NOMO-1 treated with dmso at 0.1 percent for 144 hours (cell line): ENCODE data around the gene PLEKHG4.

Experiments used
- DNase-seq: peaks from one replicate; lab custom pipeline; 2025; ENCODE audit not compliant: unreplicated experiment; lab: John Stamatoyannopoulos, UW

The PLEKHG4 gene

GRCh38 chr16:67286441-67287235, 7.3 kb downstream of the PLEKHG4 start:
- no peak for DNase-seq

GRCh38 chr16:67287960-67288359, 8.6 kb downstream of the PLEKHG4 start:
- no peak for DNase-seq

DNA sequence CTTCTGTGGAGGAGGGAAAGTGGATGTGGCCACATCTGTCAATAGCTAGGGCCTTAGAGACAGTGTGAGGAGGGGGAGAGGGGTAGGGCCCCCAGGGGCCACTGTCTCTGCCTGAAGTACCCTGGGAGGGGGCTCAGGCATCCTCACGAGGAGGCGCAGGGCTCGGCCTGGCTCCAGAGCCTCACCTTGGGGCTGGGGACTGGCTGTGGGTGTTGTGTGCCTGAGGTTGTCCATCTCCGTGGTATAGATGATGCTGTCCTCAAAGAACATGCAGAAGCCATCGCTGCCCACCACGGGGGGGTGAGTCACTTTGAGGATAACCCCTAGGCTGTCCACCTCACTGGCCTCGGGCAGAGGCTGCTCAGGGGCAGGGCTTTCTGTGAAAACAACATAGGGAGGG, 12.1 kb downstream of the PLEKHG4 start:
- no peak for DNase-seq

DNA sequence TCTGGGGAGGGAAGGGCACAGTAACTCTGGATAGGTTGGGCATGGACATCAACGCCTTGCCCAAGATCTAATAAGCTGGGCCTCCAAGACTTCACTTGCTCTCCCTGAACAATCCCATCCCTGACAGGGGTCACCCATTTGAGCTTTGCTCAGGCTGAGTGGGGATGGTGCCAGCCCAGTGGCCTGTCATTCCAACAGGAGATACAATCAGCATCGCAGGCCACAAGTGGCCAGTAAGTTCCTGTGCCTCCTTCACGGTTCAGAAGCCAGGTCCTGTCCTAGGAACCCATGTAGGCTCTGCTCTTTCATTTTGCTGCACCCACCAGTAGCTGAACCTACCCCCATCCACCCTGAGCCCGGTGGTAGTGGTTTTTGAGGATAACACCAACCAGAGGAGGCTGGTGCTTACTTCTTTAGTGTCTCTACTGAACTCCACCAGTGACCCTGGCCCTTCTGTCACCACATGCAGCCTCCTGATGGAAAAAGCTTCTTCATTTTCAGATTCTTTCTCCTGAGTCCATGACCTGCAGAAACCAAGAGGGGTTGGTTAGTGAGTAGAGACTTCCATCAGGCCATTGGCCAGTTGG, 14.9 kb downstream of the PLEKHG4 start:
- no peak for DNase-seq

GRCh38 chr16:67294938-67295361, 15.6 kb downstream of the PLEKHG4 start:
- no peak for DNase-seq

- DNase-seq, result no peak
These were observed 17.1 kb downstream of the PLEKHG4 start for GRCh38 chr16:67296420-67296819.

GRCh38 chr16:67298277-67298676, 18.9 kb downstream of the PLEKHG4 start:
- DNase-seq, result no peak

DNA sequence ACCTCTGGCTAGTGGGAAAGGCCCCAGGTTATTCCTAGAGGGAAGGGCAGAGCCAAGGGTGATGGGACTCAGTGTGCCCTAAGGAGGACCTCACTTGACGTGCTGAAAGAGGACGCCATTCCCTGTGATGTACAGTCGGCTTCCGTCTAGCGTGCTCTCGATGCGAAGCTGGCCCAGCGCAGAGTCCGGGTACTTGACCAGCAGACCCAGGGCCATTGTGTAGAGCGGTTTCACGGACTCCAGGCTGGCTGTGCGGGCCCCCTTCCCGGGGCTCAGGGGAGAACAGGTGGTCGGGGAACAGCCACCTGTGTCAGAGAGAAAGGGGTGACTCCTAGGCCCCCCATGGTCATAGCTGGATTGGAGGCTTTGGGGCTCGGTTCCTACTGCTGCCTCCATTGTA, 19.9 kb downstream of the PLEKHG4 start:
- DNase-seq, result no peak

GRCh38 chr16:67301080-67301782, 21.9 kb downstream of the PLEKHG4 start:
- no peak for DNase-seq

DNA sequence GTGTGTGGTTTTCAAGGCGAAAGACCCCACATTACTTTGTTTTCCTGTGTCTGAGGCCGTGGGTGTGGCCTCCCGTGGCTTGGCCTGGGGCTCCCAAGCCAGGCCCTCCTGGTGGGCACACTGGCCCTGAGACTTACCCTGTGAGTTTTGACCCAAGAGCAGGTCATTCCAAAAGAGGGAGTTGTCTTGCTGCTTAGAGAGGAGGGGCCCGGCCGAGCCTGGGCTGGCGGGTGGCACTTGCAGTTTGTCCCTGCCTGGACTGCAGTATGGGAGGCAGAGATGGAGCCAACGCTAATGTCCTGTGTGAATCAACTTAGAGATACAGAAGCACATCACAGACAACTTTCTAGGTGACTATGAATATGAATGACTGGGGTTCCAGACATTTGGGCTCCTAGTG, 22.7 kb downstream of the PLEKHG4 start:
- no peak for DNase-seq

GRCh38 chr16:67302970-67303369, 23.6 kb downstream of the PLEKHG4 start:
- DNase-seq, result no peak

DNA sequence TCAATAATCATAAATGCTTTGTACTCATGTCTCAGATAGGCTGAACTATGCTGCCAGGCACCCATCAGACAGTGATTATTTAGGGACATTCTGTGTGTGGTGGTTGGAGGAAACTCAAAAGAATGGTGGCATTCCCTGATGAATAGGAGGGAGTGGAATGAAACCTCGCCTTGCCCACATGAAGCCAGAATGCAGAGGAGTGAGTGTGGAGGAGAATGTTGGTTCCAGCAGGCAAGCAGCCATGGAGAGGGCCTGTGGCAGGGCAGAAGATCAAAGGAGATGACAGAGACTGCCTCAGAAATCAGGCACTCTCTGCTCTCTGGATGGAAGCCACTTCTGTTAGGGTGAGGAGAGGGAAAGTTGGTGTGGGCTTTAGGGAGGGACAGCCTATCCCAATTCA, 24.7 kb downstream of the PLEKHG4 start:
- DNase-seq, result no peak

DNA sequence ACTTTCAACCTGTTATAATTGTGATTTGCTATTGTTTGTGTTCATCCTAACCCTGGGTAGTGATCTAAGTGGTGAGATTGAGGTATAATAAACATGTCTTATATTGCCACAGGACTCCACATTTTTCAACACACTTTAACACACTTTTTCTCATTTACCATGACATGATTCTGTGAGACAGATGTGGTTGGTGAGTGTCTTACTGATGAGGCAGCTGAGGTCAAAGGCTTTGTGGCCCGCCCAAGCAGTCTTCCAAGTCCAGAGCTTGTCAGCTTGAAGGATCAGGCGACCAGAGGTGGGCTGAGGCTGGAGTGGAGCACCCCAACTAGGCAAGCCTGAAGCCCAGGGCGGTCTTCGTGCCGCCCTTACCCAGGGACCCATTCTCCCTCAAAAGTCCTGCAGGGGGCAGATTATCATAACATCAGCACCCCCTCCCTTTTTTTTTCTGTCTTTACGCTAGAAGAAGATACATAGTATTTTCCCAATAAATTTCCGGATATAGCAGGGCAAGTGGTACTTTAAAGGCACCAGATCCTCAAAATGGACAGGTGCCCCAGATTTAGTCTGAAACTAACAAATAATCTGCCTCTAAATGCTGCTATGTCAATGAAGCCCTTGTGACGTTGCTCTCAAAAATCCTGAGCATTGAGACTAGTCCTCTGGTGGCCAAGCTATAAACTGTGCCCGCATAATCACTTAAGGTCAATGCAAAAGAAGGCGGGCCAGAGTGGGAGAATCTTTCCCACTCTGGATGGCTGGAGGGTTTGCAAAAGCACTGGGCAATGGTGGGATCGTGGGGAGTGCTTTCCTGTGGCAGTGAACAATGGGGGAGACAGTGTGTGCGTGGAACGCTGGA, 26.1 kb downstream of the PLEKHG4 start:
- no peak for DNase-seq

DNA sequence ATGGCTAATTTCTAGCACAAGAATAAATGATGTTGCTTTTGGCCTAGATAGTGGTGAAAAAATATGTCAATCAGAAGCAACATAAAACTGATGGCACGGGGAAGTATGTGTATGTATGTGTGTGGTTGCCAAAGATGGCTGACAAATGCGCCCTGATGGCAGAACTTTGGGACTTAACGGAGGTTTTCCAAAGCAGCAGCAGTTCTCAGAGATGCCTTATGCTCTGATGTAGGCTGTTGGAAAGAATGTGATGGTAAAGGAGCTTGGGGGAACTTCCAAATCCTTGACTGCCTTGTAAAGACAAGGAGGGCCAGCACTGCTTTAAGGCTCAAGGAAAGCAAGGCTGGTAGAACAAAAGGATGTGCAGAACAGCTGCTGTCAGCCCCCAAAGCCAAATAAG, 31.2 kb downstream of the PLEKHG4 start:
- DNase-seq, result no peak

GRCh38 chr16:67311607-67312488, 32.5 kb downstream of the PLEKHG4 start:
- DNase-seq, result no peak

- no peak for DNase-seq
These were observed 33.4 kb downstream of the PLEKHG4 start for GRCh38 chr16:67312719-67313118.

DNA sequence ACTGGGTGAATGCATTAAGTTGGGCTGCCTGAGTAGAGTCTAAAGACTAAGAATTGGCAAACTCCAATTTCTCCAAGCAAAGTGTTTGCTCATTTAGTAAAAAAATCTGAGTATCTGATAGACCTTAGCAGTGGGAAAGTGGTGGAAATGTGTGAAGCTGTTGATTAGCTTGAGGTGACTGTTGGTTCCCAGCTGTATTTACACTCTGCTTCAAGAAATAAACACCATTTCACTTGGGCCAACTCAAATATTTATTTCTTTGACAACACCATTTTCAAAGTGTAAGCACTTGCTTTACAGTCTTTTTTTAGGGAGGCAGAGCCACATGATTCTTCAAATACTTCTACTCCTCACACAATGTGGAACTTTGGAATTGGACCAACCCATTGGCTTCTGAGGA, 38.5 kb downstream of the PLEKHG4 start:
- no peak for DNase-seq

- DNase-seq, result no peak
These were observed 46.8 kb downstream of the PLEKHG4 start for GRCh38 chr16:67326115-67326471.

GRCh38 chr16:67326472-67327309, 47.4 kb downstream of the PLEKHG4 start, which contains the start of the genes KCTD19 and LRRC36:
TSS of gene KCTD19 (minus strand) at chr16:67326741. CDS start at chr16:67326707, 34 bp downstream.
TSS of gene LRRC36 (plus strand) at chr16:67326815. CDS start at chr16:67326863, 48 bp downstream.
- no peak for DNase-seq
